Muscle of leg (tissue), 11 donors: ENCODE results near the gene RASAL3. TPM values are rescaled to one million over a fixed set of nuclear protein-coding genes. Genes with fewer than 3 reads are reported as not detected.

Experiments used
- DNase-seq: peaks from one replicate; pipeline ENCODE4 v3.0.0; 2013
- H3K27ac ChIP-seq: one replicate; pipeline ENCODE4 v1.5.1; 2013; ENCODE audit warnings: mild to moderate bottlenecking, low read length, control low read depth
- H3K27me3 ChIP-seq: one replicate; pipeline ENCODE4 v1.6.1; 2013; ENCODE audit warnings: low read length; ENCODE audit not compliant: control insufficient read depth, insufficient read depth
- H3K36me3 ChIP-seq: one replicate; pipeline ENCODE4 v1.6.1; 2013; ENCODE audit warnings: low read length; ENCODE audit not compliant: control insufficient read depth, insufficient read depth
- H3K4me1 ChIP-seq: one replicate; pipeline ENCODE4 v1.6.1; 2013; ENCODE audit warnings: low read length; ENCODE audit not compliant: control insufficient read depth, insufficient read depth
- H3K4me3 ChIP-seq: one replicate; pipeline ENCODE4 v1.5.1; 2013; ENCODE audit warnings: low read length, control low read depth
- H3K9me3 ChIP-seq: replicated peaks from 2 replicates; pipeline ENCODE4 v1.6.1; 2013; ENCODE audit warnings: low read depth, low read length; ENCODE audit not compliant: control insufficient read depth
- WGBS: methylation state at CpG from one replicate; pipeline ENCODE4 v1.1.5; 2013; ENCODE audit warnings: missing lambda C conversion rate; ENCODE audit not compliant: insufficient coverage; 5-methylcytosine and 5-hydroxymethylcytosine counted together
- polyA plus RNA-seq, 8 donors: library from polyadenylated mRNA; unstranded; fragments of 120-200 nt; gene quantifications; one replicate each; pipeline versions ENCODE4 v1.2.1 to v1.2.3, GENCODE V29; 2013; ENCODE audit warnings: inconsistent platforms in 1 of 8, low replicate concordance in 1 of 8; ENCODE audit not compliant: insufficient read length in 8 of 8, insufficient read depth in 1 of 8
- total RNA-seq: library from RNA; stranded (reverse); fragments of 120-200 nt; gene quantifications from one replicate; pipeline ENCODE4 v1.2.4, GENCODE V29; 2013

Gene RASAL3
- total and polyA plus RNA-seq, 9 donors, result 0.71 to 2.0 (median 1.0) TPM

GRCh38 chr19:15441317-15441716 lies 23.0 kb downstream of the RASAL3 start:
- H3K9me3 ChIP-seq, result no peaks in the 10 kb centered on the region
- H3K4me3 ChIP-seq, result no peak overlapping the region
- peaks cover under 1% of the 10 kb centered on the region for H3K27me3 ChIP-seq
- H3K36me3 ChIP-seq, result peaks cover 4% of the 10 kb centered on the region
- H3K27ac ChIP-seq, result no peak overlapping the region
- H3K4me1 ChIP-seq, result peaks cover 49% of the 10 kb centered on the region
- no CpG with 5 or more reads among the region's 3 CpGs for WGBS
- DNase-seq, result no peak

DNA sequence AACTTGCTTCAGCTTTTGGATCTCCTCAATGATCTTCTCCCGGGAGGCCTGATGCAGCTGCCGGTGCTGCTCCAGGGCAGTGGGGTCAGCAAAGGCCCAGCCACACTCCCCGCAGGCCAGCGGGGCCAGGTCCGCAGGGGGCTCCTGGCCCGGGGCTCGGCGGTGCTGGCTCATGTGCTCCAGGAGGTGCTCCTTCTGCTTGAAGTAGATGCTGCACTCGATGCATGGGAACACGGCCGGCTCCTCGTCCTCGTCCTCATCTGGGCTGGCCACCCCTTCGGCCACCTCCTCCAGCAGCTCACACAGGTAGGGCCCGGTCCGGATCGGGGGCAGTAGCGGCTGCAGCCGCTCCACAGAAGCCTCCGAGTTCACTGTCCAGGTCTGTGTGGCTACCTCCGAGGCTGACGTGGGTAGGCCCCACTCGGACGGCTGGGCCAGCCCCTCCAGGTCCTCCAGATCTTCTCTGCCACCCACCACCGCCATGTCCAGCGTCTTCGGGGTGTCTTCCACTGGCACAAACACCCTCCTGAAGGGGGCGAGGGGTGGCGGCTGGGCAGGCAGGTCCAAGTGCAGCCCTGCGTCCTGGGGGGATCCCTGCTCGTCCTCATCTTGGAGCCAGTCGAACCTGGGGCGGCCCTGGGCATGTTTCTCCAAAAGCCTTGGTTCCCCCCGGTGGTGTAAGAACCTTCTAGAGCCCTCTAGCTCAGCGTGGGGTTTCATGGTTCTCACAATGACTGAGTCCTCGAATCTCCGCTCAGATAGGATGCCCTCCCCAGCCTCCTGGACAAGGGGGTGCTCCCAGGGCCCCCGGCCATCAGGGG lies 24.3 kb downstream of the RASAL3 start:
- Histone ChIP-seq H3K27ac (no peak overlapping the region), H3K4me3 (no peak overlapping the region), H3K27me3 (no peaks in the 10 kb centered on the region), H3K36me3 (peaks cover 4% of the 10 kb centered on the region), H3K9me3 (no peaks in the 10 kb centered on the region), H3K4me1 (peaks cover 36% of the 10 kb centered on the region)
- 82% methylated on average over 35 of the region's 38 CpGs for WGBS
- no peak for DNase-seq

DNA sequence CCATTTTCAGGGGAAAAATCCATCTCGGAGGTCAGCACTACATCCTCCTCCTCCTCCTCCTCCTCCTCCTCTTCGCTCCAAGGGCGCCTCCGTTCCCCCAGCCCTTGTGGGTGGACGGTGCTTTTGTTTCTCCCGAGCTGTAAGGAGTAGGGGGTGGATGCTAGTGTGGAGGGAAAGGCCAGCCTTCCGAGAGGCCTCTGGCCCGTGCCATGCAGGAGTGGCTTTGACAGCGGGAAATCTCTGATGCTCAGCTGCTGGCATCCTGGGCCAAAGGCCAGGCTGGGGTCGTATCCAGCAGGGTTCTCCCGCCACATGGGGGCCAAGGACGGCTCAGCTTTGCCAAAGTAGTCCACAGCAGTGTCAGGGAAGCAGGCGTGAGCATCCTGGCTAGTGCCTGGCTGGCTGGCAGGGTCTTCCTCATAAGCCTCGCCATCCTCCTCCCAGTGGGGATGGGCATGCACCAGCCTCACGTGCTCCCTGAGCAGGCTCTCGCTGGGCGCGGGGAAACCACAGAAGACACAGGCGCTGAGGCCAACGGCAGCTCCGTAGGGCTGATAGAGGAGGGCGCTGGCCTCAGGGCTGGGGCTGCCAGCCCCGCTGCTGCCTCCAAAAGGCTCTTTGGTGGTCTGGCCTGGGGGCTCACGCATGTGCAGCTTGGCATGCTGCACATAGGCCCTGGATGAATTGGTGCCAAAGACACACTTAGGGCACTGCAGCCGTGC lies 25.1 kb downstream of the RASAL3 start:
- DNase-seq, result peak; percentile 55

DNA sequence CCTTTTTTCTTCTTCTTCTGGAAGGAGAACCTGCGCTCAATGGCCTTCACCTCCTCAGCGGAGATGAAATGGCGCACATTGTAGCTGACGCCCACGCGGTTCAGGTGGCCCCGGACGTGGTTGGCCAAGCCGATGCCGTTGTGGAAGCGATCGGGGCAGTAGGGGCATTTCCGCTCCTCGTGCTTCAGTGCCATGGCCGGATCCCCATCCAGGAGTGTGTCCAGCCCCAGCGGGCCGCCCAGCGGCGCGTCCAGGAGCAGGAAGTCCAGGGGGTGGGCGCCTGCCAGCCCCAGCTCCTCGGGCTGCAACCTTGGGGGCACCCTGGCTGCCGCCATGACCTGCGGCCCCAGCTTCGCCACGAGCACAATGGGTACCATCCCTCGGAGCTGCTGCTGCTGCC lies 25.8 kb downstream of the RASAL3 start:
- Histone ChIP-seq H3K4me1 (peaks cover 24% of the 10 kb centered on the region), H3K9me3 (no peaks in the 10 kb centered on the region), H3K27me3 (no peaks in the 10 kb centered on the region), H3K4me3 (no peak overlapping the region), H3K36me3 (peaks cover 4% of the 10 kb centered on the region), H3K27ac (no peak overlapping the region)
- WGBS, result 88% methylated on average over 26 of the region's 27 CpGs
- no peak for DNase-seq

More for the DNA sequence above, 25.1 kb downstream of the RASAL3 start:
- Histone ChIP-seq H3K36me3 (peaks cover 4% of the 10 kb centered on the region), H3K27me3 (no peaks in the 10 kb centered on the region), H3K9me3 (no peaks in the 10 kb centered on the region), H3K27ac (no peak overlapping the region), H3K4me1 (peaks cover 28% of the 10 kb centered on the region), H3K4me3 (no peak overlapping the region)
- 63% methylated on average over 18 of the region's 25 CpGs for WGBS

DNA sequence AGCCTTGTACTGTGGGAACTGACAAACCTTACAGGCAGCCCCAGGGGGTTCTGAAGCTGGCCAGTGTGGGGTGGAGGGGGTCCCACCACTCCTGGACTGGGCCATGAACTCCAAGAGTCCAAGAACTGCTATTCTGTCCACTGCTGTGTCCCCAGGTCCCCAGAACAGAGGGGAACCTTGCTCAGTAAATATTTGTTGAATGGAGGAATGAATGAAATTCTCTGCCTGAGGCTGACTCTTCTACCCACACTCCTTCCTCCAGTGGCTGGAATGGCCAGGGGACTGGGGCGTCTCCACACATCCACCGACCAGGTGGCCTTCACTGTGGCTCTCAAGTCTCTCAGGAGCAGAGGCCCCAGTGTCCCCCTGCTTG lies 26.2 kb downstream of the RASAL3 start:
- Histone ChIP-seq H3K4me1 (peaks cover 25% of the 10 kb centered on the region), H3K27ac (no peak overlapping the region), H3K36me3 (peaks cover 4% of the 10 kb centered on the region), H3K9me3 (no peaks in the 10 kb centered on the region), H3K27me3 (no peaks in the 10 kb centered on the region), H3K4me3 (no peak overlapping the region)
- no CpG with 5 or more reads among the region's 2 CpGs for WGBS
- no peak for DNase-seq

DNA sequence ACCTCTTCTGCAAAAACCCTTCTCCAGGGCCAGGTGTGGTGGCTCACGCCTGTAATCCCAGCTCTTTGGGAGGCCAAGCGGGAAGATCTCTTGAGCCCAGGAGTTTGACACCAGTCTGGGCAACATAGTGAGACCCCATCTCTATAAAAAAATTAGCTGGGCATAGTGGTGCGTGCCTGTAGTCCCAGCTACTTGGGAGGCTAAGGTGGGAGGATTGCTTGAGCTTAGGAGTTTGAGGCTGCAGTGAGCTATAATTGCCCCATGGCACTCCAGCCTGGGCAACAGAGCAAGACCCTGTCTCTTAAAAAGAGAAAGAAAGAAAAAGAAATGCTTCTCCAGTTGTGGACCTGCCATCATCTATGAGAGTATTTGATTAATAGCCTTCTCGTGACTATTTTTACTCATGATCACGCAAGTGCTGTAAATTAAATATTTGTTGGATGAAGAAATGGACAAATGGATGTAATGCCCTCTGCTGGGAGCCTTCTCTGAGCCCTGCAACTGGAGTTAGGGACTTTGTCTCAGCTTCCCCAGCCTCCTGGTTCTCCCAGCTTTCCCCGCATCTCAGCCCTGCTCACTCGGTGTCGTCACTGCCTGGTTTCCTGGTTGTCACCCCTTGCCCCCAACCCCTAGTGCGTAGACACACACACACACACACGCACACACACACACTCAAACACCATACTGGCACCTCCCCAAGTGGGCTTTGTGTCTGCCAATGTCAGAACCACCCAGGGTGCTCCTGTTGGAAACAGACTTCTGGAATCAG lies 26.8 kb downstream of the RASAL3 start:
- no peak for DNase-seq
- Histone ChIP-seq H3K4me3 (no peak overlapping the region), H3K27ac (no peak overlapping the region), H3K36me3 (peaks cover 4% of the 10 kb centered on the region), H3K4me1 (peaks cover 28% of the 10 kb centered on the region), H3K9me3 (no peaks in the 10 kb centered on the region), H3K27me3 (no peaks in the 10 kb centered on the region)
- 88% methylated on average over 7 of the region's 10 CpGs for WGBS

- no peak overlapping the region for H3K27ac ChIP-seq
- peaks cover 30% of the 10 kb centered on the region for H3K4me1 ChIP-seq
- H3K9me3 ChIP-seq, result no peaks in the 10 kb centered on the region
- peaks cover 4% of the 10 kb centered on the region for H3K36me3 ChIP-seq
- WGBS, result 79% methylated on average over 10 of the region's 15 CpGs
- no peaks in the 10 kb centered on the region for H3K27me3 ChIP-seq
- no peak for DNase-seq
- H3K4me3 ChIP-seq, result no peak overlapping the region
Observed at GRCh38 chr19:15436826-15437110, 27.6 kb downstream of the RASAL3 start.

- Histone ChIP-seq H3K36me3 (peaks cover 4% of the 10 kb centered on the region), H3K9me3 (no peaks in the 10 kb centered on the region), H3K27me3 (no peaks in the 10 kb centered on the region), H3K4me1 (peaks cover 35% of the 10 kb centered on the region), H3K27ac (no peak overlapping the region), H3K4me3 (no peak overlapping the region)
- no peak for DNase-seq
- 77% methylated on average over 7 of the region's 10 CpGs for WGBS
Observed at GRCh38 chr19:15436012-15436825, 28.1 kb downstream of the RASAL3 start.

- peak overlapping the region; percentile 85 for H3K4me3 ChIP-seq
Observed at GRCh38 chr19:15433519-15434069, 30.8 kb downstream of the RASAL3 start.

More at GRCh38 chr19:15433519-15434069, 30.8 kb downstream of the RASAL3 start:
- no peak for DNase-seq
- Histone ChIP-seq H3K27ac (peak overlapping the region; percentile 97), H3K9me3 (no peaks in the 10 kb centered on the region), H3K27me3 (no peaks in the 10 kb centered on the region), H3K36me3 (peaks cover 23% of the 10 kb centered on the region), H3K4me1 (peaks cover 31% of the 10 kb centered on the region)
- 22% methylated on average over 3 of the region's 8 CpGs for WGBS
